Measurements from ENCODE around the gene SREBF2. TPM values are rescaled to one million over a fixed set of nuclear protein-coding genes. Genes with fewer than 3 reads are reported as not detected.

Gene SREBF2
- polyA plus RNA-seq, 1 donor from 2014 or later: 73.0 TPM

- Histone ChIP-seq H3K79me2 (replicated peaks; ENCODE audit: insufficient read depth, low read length) (no peaks in the 10 kb centered on the region), H3K27me3 (ENCODE audit: insufficient read depth, low read depth, low read length) (no peaks in the 10 kb centered on the region), H4K20me1 (ENCODE audit: insufficient read depth) (no peaks in the 10 kb centered on the region), H2AFZ (ENCODE audit: low read depth, low read length) (no peak overlapping the region), H3K36me3 (ENCODE audit: insufficient read depth, low read length) (peaks cover 4% of the 10 kb centered on the region), H3K4me2 (ENCODE audit: low read length) (no peak overlapping the region), H3K9me3 (ENCODE audit: low read length) (no peaks in the 10 kb centered on the region), H3K4me3 (ENCODE audit: low read length) (no peak overlapping the region), H3K9me2 (ENCODE audit: insufficient read depth, low read length) (no peaks in the 10 kb centered on the region), H3K27ac (ENCODE audit: low read length) (no peak overlapping the region), H3F3A (ENCODE audit: insufficient read depth, low read length, poor library complexity, severe bottlenecking) (no peaks in the 10 kb centered on the region), H3K9ac (ENCODE audit: low read length) (no peak overlapping the region)
- TF ChIP-seq EZH2 (IDR thresholded peaks at IDR 0.05; ENCODE audit: borderline replicate concordance, insufficient read depth, low read length, poor library complexity, severe bottlenecking): no peak
- no peak for TF ChIP-seq RAD21 (conservative IDR thresholded peaks at IDR 0.05)
- no peak for TF ChIP-seq CTCF (IDR thresholded peaks at IDR 0.05; ENCODE audit: poor library complexity, severe bottlenecking)
- TF ChIP-seq TAF1 (IDR thresholded peaks at IDR 0.05; ENCODE audit: low read depth): no peak
- TF ChIP-seq POLR2AphosphoS5 (IDR thresholded peaks at IDR 0.05): no peak
- TF ChIP-seq MXI1 (conservative IDR thresholded peaks at IDR 0.05; ENCODE audit: poor library complexity, severe bottlenecking): no peak
- no peak for TF ChIP-seq REST (IDR thresholded peaks at IDR 0.05; ENCODE audit: borderline replicate concordance)
- TF ChIP-seq EP300 (conservative IDR thresholded peaks at IDR 0.05; ENCODE audit: poor library complexity, severe bottlenecking): no peak
- no peak for TF ChIP-seq SMC3 (conservative IDR thresholded peaks at IDR 0.05; ENCODE audit: poor library complexity)
Measured at GRCh38 chr22:41875531-41876270, 42.8 kb downstream of the SREBF2 start.

GRCh38 chr22:41876275-41876674, 43.4 kb downstream of the SREBF2 start:
- Histone ChIP-seq H3K9me2 (ENCODE audit: insufficient read depth, low read length) (no peaks in the 10 kb centered on the region), H3K27ac (ENCODE audit: low read length) (no peak overlapping the region), H3K9ac (ENCODE audit: low read length) (no peak overlapping the region), H3K79me2 (replicated peaks; ENCODE audit: insufficient read depth, low read length) (no peaks in the 10 kb centered on the region), H3K4me3 (ENCODE audit: low read length) (no peak overlapping the region), H3K4me2 (ENCODE audit: low read length) (no peak overlapping the region), H3F3A (ENCODE audit: insufficient read depth, low read length, poor library complexity, severe bottlenecking) (no peaks in the 10 kb centered on the region), H2AFZ (ENCODE audit: low read depth, low read length) (no peak overlapping the region), H3K36me3 (ENCODE audit: insufficient read depth, low read length) (peaks cover 4% of the 10 kb centered on the region), H4K20me1 (ENCODE audit: insufficient read depth) (no peaks in the 10 kb centered on the region), H3K9me3 (ENCODE audit: low read length) (no peaks in the 10 kb centered on the region), H3K27me3 (ENCODE audit: insufficient read depth, low read depth, low read length) (no peaks in the 10 kb centered on the region)
- TF ChIP-seq MXI1 (conservative IDR thresholded peaks at IDR 0.05; ENCODE audit: poor library complexity, severe bottlenecking): no peak
- no peak for TF ChIP-seq POLR2AphosphoS5 (IDR thresholded peaks at IDR 0.05)
- no peak for TF ChIP-seq TAF1 (IDR thresholded peaks at IDR 0.05; ENCODE audit: low read depth)
- TF ChIP-seq REST (IDR thresholded peaks at IDR 0.05; ENCODE audit: borderline replicate concordance): no peak
- TF ChIP-seq CTCF (IDR thresholded peaks at IDR 0.05; ENCODE audit: poor library complexity, severe bottlenecking): no peak
- TF ChIP-seq SMC3 (conservative IDR thresholded peaks at IDR 0.05; ENCODE audit: poor library complexity): no peak
- no peak for TF ChIP-seq RAD21 (conservative IDR thresholded peaks at IDR 0.05)
- TF ChIP-seq EP300 (conservative IDR thresholded peaks at IDR 0.05; ENCODE audit: poor library complexity, severe bottlenecking): no peak
- TF ChIP-seq EZH2 (IDR thresholded peaks at IDR 0.05; ENCODE audit: borderline replicate concordance, insufficient read depth, low read length, poor library complexity, severe bottlenecking): no peak
